IMR-90 (cell line): ENCODE measurements around the gene DYNLRB1. TPM values are rescaled to one million over a fixed set of nuclear protein-coding genes. Genes with fewer than 3 reads are reported as not detected.

Experiments
- ATAC-seq: fragments of 200-7000 bp; cut with Tn5 transposase; 2 replicates; pipeline ENCODE4 v1.9.1; 2020; ENCODE audit warnings: low read depth, mild to moderate bottlenecking, moderate library complexity
- BruUV-seq: library from RNA; stranded (reverse); fragments of 400-500 nt; replicated peaks from 2 replicates; lab custom pipeline; 2021; lab: Mats Ljungman, UMichigan
- CTCF ChIA-PET: fragments of 300-600 bp; formaldehyde crosslinking; extraction: SDS; loops from one replicate; lab custom pipeline; 2021; ENCODE audit warnings: antibody characterized with exemption; lab: Yijun Ruan, JAX
- POLR2A ChIA-PET: fragments of 300-600 bp; sonication (Branson Sonifier 250); formaldehyde crosslinking; loops from one replicate; lab custom pipeline; 2022; ENCODE audit warnings: antibody characterized with exemption; ENCODE audit not compliant: unreplicated experiment; lab: Charles Lee
- DNase-seq: peaks from one replicate; pipeline ENCODE4 v3.0.0; 2013
- H2AFZ ChIP-seq: replicated peaks from 2 replicates; pipeline ENCODE3; 2013; ENCODE audit warnings: low read length, mild to moderate bottlenecking; ENCODE audit not compliant: poor library complexity
- H2AK5ac ChIP-seq: 2 replicates; pipeline ENCODE4 v1.6.1; 2013; ENCODE audit warnings: low read depth, low read length, inconsistent platforms
- H2AK9ac ChIP-seq: replicated peaks from 2 replicates; pipeline ENCODE3; 2013; ENCODE audit warnings: mild to moderate bottlenecking, low read depth, low read length, moderate library complexity; ENCODE audit not compliant: poor library complexity
- H2BK120ac ChIP-seq: 2 replicates; pipeline ENCODE4 v1.6.1; 2013; ENCODE audit warnings: low read depth, low read length, inconsistent platforms
- H2BK15ac ChIP-seq: 3 replicates; pipeline ENCODE4 v1.6.1; 2013; ENCODE audit warnings: low read depth, low read length, inconsistent platforms
- H2BK20ac ChIP-seq: 2 replicates; pipeline ENCODE4 v1.6.1; 2013; ENCODE audit warnings: low read depth, mild to moderate bottlenecking, inconsistent platforms, low read length, moderate library complexity
- H2BK5ac ChIP-seq: 2 replicates; pipeline ENCODE4 v1.6.1; 2013; ENCODE audit warnings: mild to moderate bottlenecking, low read depth, low read length, inconsistent platforms; ENCODE audit not compliant: poor library complexity, severe bottlenecking
- H3K14ac ChIP-seq: replicated peaks from 2 replicates; pipeline ENCODE4 v1.6.1; 2013; ENCODE audit warnings: low read depth, low read length, inconsistent platforms
- H3K18ac ChIP-seq: 2 replicates; pipeline ENCODE4 v1.6.1; 2013; ENCODE audit warnings: low read depth, low read length, control low read depth
- H3K23ac ChIP-seq: 2 replicates; pipeline ENCODE4 v1.6.1; 2013; ENCODE audit warnings: low read depth, low read length, inconsistent platforms
- H3K27ac ChIP-seq: 2 replicates; pipeline ENCODE4 v1.5.1; 2013; ENCODE audit warnings: mild to moderate bottlenecking, control low read depth, low read length; ENCODE audit not compliant: insufficient read depth
- H3K27me3 ChIP-seq: 2 replicates; pipeline ENCODE4 v1.6.1; 2013; ENCODE audit warnings: low read length; ENCODE audit not compliant: control insufficient read depth, insufficient read depth
- H3K36me3 ChIP-seq: 2 replicates; pipeline ENCODE4 v1.6.1; 2013; ENCODE audit warnings: low read length, mixed read lengths; ENCODE audit not compliant: control insufficient read depth, insufficient read depth
- H3K4ac ChIP-seq: 2 replicates; pipeline ENCODE4 v1.6.1; 2013; ENCODE audit warnings: low read depth, low read length, inconsistent platforms
- H3K4me1 ChIP-seq: 2 replicates; pipeline ENCODE4 v1.6.1; 2013; ENCODE audit warnings: low read length, mixed read lengths; ENCODE audit not compliant: control insufficient read depth, insufficient read depth
- H3K4me2 ChIP-seq: 2 replicates; pipeline ENCODE4 v1.6.1; 2013; ENCODE audit warnings: low read depth, mild to moderate bottlenecking, control low read depth, low read length, moderate library complexity
- H3K4me3 ChIP-seq: 2 replicates; pipeline ENCODE4 v1.5.1; 2013; ENCODE audit warnings: low read depth, mild to moderate bottlenecking, control low read depth, low read length, moderate library complexity; ENCODE audit not compliant: insufficient read depth
- H3K56ac ChIP-seq: 2 replicates; pipeline ENCODE4 v1.6.1; 2013; ENCODE audit warnings: low read length, inconsistent platforms; ENCODE audit not compliant: insufficient read depth; ENCODE audit errors: extremely low read depth
- H3K79me1 ChIP-seq, 2 experiments: 2 replicates each; pipeline ENCODE4 v1.6.1; 2013; ENCODE audit warnings: low read length in 2 of 2, inconsistent platforms in 1 of 2, low read depth in 1 of 2
- H3K9ac ChIP-seq: 2 replicates; pipeline ENCODE4 v1.6.1; 2013; ENCODE audit warnings: low read depth, low read length, control low read depth
- H3K9me1 ChIP-seq: 2 replicates; pipeline ENCODE4 v1.6.1; 2013; ENCODE audit warnings: low read length, inconsistent platforms; ENCODE audit not compliant: insufficient read depth
- H3K9me3 ChIP-seq: 2 replicates; pipeline ENCODE4 v1.6.1; 2013; ENCODE audit warnings: low read length; ENCODE audit not compliant: control insufficient read depth, insufficient read depth
- H4K20me1 ChIP-seq: 2 replicates; pipeline ENCODE4 v1.6.1; 2013; ENCODE audit warnings: low read length, inconsistent platforms; ENCODE audit not compliant: insufficient read depth
- H4K5ac ChIP-seq: 2 replicates; pipeline ENCODE4 v1.6.1; 2013; ENCODE audit warnings: mild to moderate bottlenecking, low read depth, low read length, control low read depth
- H4K8ac ChIP-seq, 2 experiments: 2 replicates each; pipeline ENCODE4 v1.6.1; 2013; ENCODE audit warnings: low read depth in 2 of 2, low read length in 2 of 2, control low read depth in 1 of 2, inconsistent platforms in 1 of 2
- H4K91ac ChIP-seq: 2 replicates; pipeline ENCODE4 v1.6.1; 2013; ENCODE audit warnings: low read depth, low read length, inconsistent platforms; ENCODE audit not compliant: insufficient read depth
- CEBPB ChIP-seq: IDR thresholded peaks from 2 replicates; pipeline ENCODE4 v1.6.1; 2012; ENCODE audit warnings: low read depth, low read length, improper control_type of control experiment
- NFE2L2 ChIP-seq: fragments of 150-350 bp; IDR thresholded peaks from 2 replicates; pipeline ENCODE4 v1.6.1; 2016; ENCODE audit warnings: low read depth, mild to moderate bottlenecking, low read length
- WGBS, 2 experiments: methylation state at CpG; one replicate each; pipeline versions ENCODE4 v1.1.5 to v1.1.7; 2013; ENCODE audit warnings: missing lambda C conversion rate in 2 of 2; ENCODE audit not compliant: insufficient read length in 1 of 2; ENCODE audit errors: extremely low coverage in 2 of 2; 5-methylcytosine and 5-hydroxymethylcytosine counted together
- dilution Hi-C: fragments of 300-500 bp; cut with HindIII; formaldehyde crosslinking; loops from one replicate; pipeline ENCODE4 v1.14.3; 2018; ENCODE audit warnings: low sequenced_read_pairs; ENCODE audit not compliant: unreplicated experiment
- in situ Hi-C: fragments of 300-500 bp; cut with MboI; formaldehyde crosslinking; loops from 3 replicates; pipeline ENCODE4 v1.14.3; 2019; ENCODE audit warnings: low sequenced_read_pairs, inconsistent platforms, mixed read lengths
- intact Hi-C: fragments of 100-400 bp; cut with micrococcal nuclease; formaldehyde crosslinking; loops from 2 replicates; pipeline ENCODE4 v1.10.0; 2022
- polyA plus RNA-seq, 3 experiments: library from polyadenylated mRNA; depleted of rRNA; stranded (reverse); fragments of >200 nt; gene quantifications; 2 replicates each; pipeline ENCODE4 v1.2.3, GENCODE V29; 2012; ENCODE audit warnings: low replicate concordance in 1 of 3
- total RNA-seq: library from RNA; depleted of rRNA; stranded (reverse); fragments of >200 nt; gene quantifications from 2 replicates; pipeline ENCODE4 v1.2.3, GENCODE V29; 2012

DYNLRB1 gene
- total and polyA plus RNA-seq, 2 of the 4 experiments (the other 2 are of a cell fraction), result 82.4 to 380 TPM

- intact Hi-C loops, result no loop called here
- CTCF ChIA-PET, result no interaction called here
Observed at GRCh38 chr20:34491226-34491931, 24.8 kb upstream of the DYNLRB1 start.

More at GRCh38 chr20:34491226-34491931, 24.8 kb upstream of the DYNLRB1 start:
- H2AFZ ChIP-seq, result no peak overlapping the region
- H3K56ac ChIP-seq, result no peak overlapping the region
- H2BK15ac ChIP-seq, result no peak overlapping the region
- H3K18ac ChIP-seq, result no peak overlapping the region
- no peaks in the 10 kb centered on the region for H3K27me3 ChIP-seq
- dilution Hi-C loops, result no loop called here
- no peak overlapping the region for H2AK5ac ChIP-seq
- H2BK5ac ChIP-seq, result no peak overlapping the region
- H3K4me3 ChIP-seq, result no peak overlapping the region
- H4K20me1 ChIP-seq, result no peaks in the 10 kb centered on the region; the same call in 1 of the 2 replicates
- TF ChIP-seq CEBPB, result 0 out of 2 replicates have a peak, but pooled peaks have one; percentile 29
- TF ChIP-seq NFE2L2, result no peak
- peaks cover 52% of the 10 kb centered on the region for H3K36me3 ChIP-seq
- H3K79me1 ChIP-seq, result peaks cover 23 to 47% of the 10 kb centered on the region in 2 experiments
- POLR2A ChIA-PET, result interaction anchor here (0.7 kb wide), 1 partner anchor 44 kb away, joined by 3 read pairs; no protein-coding TSS in a partner anchor
- no peak overlapping the region for H2AK9ac ChIP-seq
- no peak overlapping the region for H3K14ac ChIP-seq
- no peaks in the 10 kb centered on the region for H3K9me3 ChIP-seq
- no TSS peak for BruUV-seq
- in situ Hi-C loops, result no loop called here
- WGBS, 2 experiments, result no CpG with 5 or more reads among the region's 4 CpGs
- H4K91ac ChIP-seq, result no peak overlapping the region
- H3K4ac ChIP-seq, result no peak overlapping the region
- DNase-seq, result no peak
- no peak overlapping the region for H4K8ac ChIP-seq
- no peak overlapping the region for H2BK20ac ChIP-seq
- H4K5ac ChIP-seq, result no peak overlapping the region
- H3K27ac ChIP-seq, result no peak overlapping the region
- peaks cover 7% of the 10 kb centered on the region; the same call in 1 of the 2 replicates for H3K9me1 ChIP-seq
- ATAC-seq, result no peak
- H3K9ac ChIP-seq, result no peak overlapping the region
- H2BK120ac ChIP-seq, result no peak overlapping the region
- H3K4me1 ChIP-seq, result no peaks in the 10 kb centered on the region
- no peak overlapping the region for H3K23ac ChIP-seq
- H3K4me2 ChIP-seq, result no peak overlapping the region
